Kidney (tissue), 14 donors: ENCODE measurements around the gene C2orf92. TPM values are rescaled to one million over a fixed set of nuclear protein-coding genes. Genes with fewer than 3 reads are reported as not detected.

Experiments used
- DNase-seq, 5 donors: peaks; one replicate each; pipeline ENCODE4 v3.0.0-alpha.2; 2013 to 2020
- FAIRE-seq: peaks from 2 replicates; lab custom pipeline; 2012; peaks lifted over from hg19 to GRCh38; lab: Jason Lieb, UNC
- H3K27ac ChIP-seq, 2 donors: one replicate each; pipeline ENCODE4 v1.7.0; 2013; ENCODE audit warnings: low read depth in 2 of 2, low read length in 2 of 2, inconsistent platforms in 1 of 2
- H3K27me3 ChIP-seq: one replicate; pipeline ENCODE4 v1.7.1; 2013; ENCODE audit warnings: low read length, inconsistent platforms; ENCODE audit not compliant: control insufficient read depth, insufficient read depth
- H3K36me3 ChIP-seq, 3 donors: one replicate each; pipeline versions ENCODE4 v1.7.0 to v1.7.1; 2013; ENCODE audit warnings: low read length in 3 of 3, control low read depth in 1 of 3, inconsistent platforms in 1 of 3; ENCODE audit not compliant: insufficient read depth in 3 of 3, control insufficient read depth in 2 of 3
- H3K4me1 ChIP-seq, 3 donors: one replicate each; pipeline versions ENCODE4 v1.7.0 to v1.7.1; 2013; ENCODE audit warnings: low read length in 3 of 3, inconsistent platforms in 1 of 3, low read depth in 1 of 3; ENCODE audit not compliant: control insufficient read depth in 2 of 3, insufficient read depth in 2 of 3
- H3K4me3 ChIP-seq, 3 donors: one replicate each; pipeline versions ENCODE4 v1.7.0 to v1.8.1; 2013; ENCODE audit warnings: low read length in 3 of 3, control low read depth in 1 of 3, inconsistent platforms in 1 of 3
- H3K9ac ChIP-seq, 3 donors: one replicate each; pipeline versions ENCODE4 v1.7.0 to v1.7.1; 2013; ENCODE audit warnings: low read length in 3 of 3, control low read depth in 1 of 3, inconsistent platforms in 1 of 3
- H3K9me3 ChIP-seq, 3 donors: one replicate each; pipeline versions ENCODE4 v1.7.0 to v1.7.1; 2013; ENCODE audit warnings: low read length in 3 of 3, control low read depth in 1 of 3, inconsistent platforms in 1 of 3; ENCODE audit not compliant: control insufficient read depth in 2 of 3, insufficient read depth in 1 of 3
- CTCF ChIP-seq: IDR thresholded peaks from 3 replicates; pipeline ENCODE4 v1.5.1; 2012; ENCODE audit warnings: mild to moderate bottlenecking, moderate library complexity, borderline replicate concordance; ENCODE audit not compliant: insufficient read depth; ENCODE audit errors: extremely low read depth
- intact Hi-C: fragments of 100-400 bp; cut with DNase I; formaldehyde crosslinking; loops from one replicate; pipeline ENCODE4 v1.11.1; 2022
- polyA plus RNA-seq: library from polyadenylated mRNA; stranded (reverse); fragments of 350-450 nt; fragmentation: Illumina TruSeq; extraction: RNeasy Lipid Tissue Mini Kit (QIAGEN cat#74804); gene quantifications from one replicate; pipeline ENCODE4 v1.2.3, GENCODE V29; 2014; ENCODE audit warnings: low read depth, low replicate concordance; ENCODE audit not compliant: insufficient read depth
- total RNA-seq: library from RNA; stranded (reverse); fragmentation: NEBNext Ultra II Directional; extraction: Animal tissue kit (Norgen Biotek cat#: 25700); gene quantifications from one replicate; pipeline ENCODE4 v1.2.1, GENCODE V29; 2021
- donor health status: control.
- donor health status: control.
- donor health status: control.
- donor health status: control.
- donor health status: control.
- donor health status: DM: yes; HTN: yes; CAD: no.
- donor health status: Normal renal cell carcinoma (clear cell type).

C2orf92 gene
- total and polyA plus RNA-seq, 2 donors from 2014 or later: 3.3 to 7.3 TPM

- no peak overlapping the region for H3K4me3 ChIP-seq
- peaks cover 5 to 21% (median 16%) of the 10 kb centered on the region in 3 donors for H3K36me3 ChIP-seq
- no peak for DNase-seq
- no peaks in the 10 kb centered on the region for H3K4me1 ChIP-seq
- no peak overlapping the region for H3K27ac ChIP-seq
- intact Hi-C loops: no loop called here
- FAIRE-seq: no peak
- H3K27me3 ChIP-seq: no peaks in the 10 kb centered on the region
- no peak overlapping the region for H3K9ac ChIP-seq
- H3K9me3 ChIP-seq: peaks cover 0 to 12% (median 0%) of the 10 kb centered on the region in 3 donors
- no peak for TF ChIP-seq CTCF
Measured at GRCh38 chr2:97654309-97654708, 15.2 kb upstream of the C2orf92 start.

- Histone ChIP-seq H3K4me1 (no peaks in the 10 kb centered on the region), H3K9ac (no peak overlapping the region), H3K27ac (no peak overlapping the region), H3K36me3 (peaks cover 5 to 19% (median 16%) of the 10 kb centered on the region in 3 donors), H3K27me3 (no peaks in the 10 kb centered on the region), H3K4me3 (no peak overlapping the region), H3K9me3 (peaks cover 0 to 12% (median 0%) of the 10 kb centered on the region in 3 donors)
- no peak for TF ChIP-seq CTCF
- no peak for DNase-seq
- intact Hi-C loops: no loop called here
- no peak for FAIRE-seq
Measured at GRCh38 chr2:97654791-97655190, 14.7 kb upstream of the C2orf92 start.

- no peak for TF ChIP-seq CTCF
Measured at GRCh38 chr2:97656129-97656755, 13.3 kb upstream of the C2orf92 start.

More at GRCh38 chr2:97656129-97656755, 13.3 kb upstream of the C2orf92 start:
- no peak for FAIRE-seq
- no peak overlapping the region for H3K4me3 ChIP-seq
- H3K27ac ChIP-seq: no peak overlapping the region
- no peaks in the 10 kb centered on the region for H3K4me1 ChIP-seq
- H3K36me3 ChIP-seq: peaks cover 5 to 21% (median 19%) of the 10 kb centered on the region in 3 donors
- peaks cover 0 to 12% (median 0%) of the 10 kb centered on the region in 3 donors for H3K9me3 ChIP-seq
- no peak for DNase-seq
- no peak overlapping the region for H3K9ac ChIP-seq
- H3K27me3 ChIP-seq: no peaks in the 10 kb centered on the region
- intact Hi-C loops: no loop called here
